NCI-H128 (cell line): ENCODE results near the gene EMP1.

Source experiments
- DNase-seq: peaks from one replicate; lab custom pipeline; 2025; ENCODE audit not compliant: unreplicated experiment; lab: John Stamatoyannopoulos, UW

The EMP1 gene

GRCh38 chr12:13171921-13172859 is 24.3 kb upstream of the EMP1 start:
- no peak for DNase-seq

GRCh38 chr12:13173012-13173932 is 23.3 kb upstream of the EMP1 start:
- DNase-seq, result no peak

DNA sequence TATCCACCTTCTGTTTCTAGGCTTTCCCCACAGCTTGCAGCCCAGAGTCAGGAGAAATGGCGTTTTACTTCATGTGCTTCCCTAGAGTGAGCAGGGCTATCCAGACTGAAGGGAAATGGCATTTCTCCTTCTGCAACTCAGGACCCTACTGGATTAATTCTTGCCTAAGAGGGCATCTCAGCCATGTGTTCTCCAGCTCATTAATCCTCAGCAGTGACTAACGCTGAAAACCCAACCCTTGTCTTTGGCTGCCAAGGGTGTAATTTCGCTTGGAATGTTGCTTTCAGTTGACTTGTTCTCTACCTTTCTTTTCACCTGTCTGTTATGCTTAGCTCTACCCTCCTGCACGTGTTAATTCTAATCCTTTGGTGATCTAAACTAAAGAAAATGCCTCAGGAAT is 21.0 kb upstream of the EMP1 start:
- no peak for DNase-seq

DNA sequence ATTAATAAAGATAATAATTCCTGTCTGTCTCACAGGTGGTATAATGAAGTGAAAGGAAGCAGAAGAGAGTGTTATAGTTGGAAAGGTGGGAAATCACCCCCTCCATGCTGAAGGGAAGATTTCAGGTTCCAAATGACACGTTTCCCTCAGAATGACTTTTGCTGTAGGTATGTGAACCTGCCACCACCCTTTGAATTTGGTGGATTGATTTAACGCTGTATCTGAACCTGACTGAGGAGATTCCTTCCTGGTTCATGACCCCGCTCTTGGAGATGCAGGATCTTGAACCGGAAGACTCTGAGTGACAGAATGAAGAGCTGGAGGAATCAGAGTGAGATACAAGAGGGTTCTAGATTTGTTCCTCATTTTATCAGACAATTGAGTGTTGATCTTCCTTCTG is 20.3 kb upstream of the EMP1 start:
- no peak for DNase-seq

GRCh38 chr12:13177373-13177772 is 19.2 kb upstream of the EMP1 start:
- no peak for DNase-seq

DNA sequence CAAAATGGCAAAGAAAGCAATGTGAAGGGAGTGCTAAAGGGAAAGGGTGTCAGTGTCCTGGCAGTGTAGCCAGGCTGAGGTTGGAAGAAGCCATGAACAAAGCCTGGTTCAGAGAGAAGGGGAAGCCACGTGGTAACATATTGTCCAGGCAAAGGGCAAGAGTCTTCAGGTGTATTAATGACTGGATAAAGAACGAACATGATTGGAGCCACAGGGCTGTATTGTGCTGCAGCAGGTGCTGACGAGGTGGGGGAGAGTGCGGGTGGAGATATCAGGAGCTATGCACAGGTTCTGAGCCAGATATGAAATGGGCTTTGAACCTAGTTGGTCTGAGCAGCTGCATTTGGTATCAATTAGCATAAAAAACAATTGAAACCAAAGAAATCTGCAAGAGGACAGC is 18.6 kb upstream of the EMP1 start:
- DNase-seq, result no peak

DNA sequence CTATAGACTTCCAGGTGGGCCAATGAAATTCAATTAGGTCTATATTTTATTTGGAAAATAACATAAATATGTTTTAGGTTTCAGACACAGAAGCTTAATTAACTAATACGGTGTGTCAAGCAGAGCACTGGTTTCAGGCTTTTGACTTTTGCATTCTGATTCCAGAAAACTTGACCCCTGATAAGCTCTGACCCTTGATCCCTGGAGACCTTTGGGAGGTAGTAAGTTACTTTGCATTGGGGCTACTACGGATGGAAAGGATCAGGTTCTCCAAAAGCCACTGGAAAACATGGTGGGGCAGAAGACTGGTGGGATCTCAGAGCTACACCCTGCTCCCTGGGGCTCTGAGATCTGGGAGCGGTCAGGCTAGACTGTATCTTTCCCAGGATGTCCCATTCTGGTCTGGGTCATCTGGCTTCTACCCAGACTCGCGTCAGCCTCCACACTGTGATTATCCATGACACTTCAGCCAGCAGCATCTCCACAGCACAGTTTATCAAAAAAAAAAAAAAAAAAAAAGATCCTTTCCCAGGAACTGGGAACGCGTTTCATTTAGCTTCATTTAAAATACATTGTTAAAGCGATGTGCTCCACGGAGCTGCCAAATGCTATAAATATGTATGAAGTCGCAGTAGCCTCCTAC is 17.8 kb upstream of the EMP1 start:
- DNase-seq, result no peak

DNA sequence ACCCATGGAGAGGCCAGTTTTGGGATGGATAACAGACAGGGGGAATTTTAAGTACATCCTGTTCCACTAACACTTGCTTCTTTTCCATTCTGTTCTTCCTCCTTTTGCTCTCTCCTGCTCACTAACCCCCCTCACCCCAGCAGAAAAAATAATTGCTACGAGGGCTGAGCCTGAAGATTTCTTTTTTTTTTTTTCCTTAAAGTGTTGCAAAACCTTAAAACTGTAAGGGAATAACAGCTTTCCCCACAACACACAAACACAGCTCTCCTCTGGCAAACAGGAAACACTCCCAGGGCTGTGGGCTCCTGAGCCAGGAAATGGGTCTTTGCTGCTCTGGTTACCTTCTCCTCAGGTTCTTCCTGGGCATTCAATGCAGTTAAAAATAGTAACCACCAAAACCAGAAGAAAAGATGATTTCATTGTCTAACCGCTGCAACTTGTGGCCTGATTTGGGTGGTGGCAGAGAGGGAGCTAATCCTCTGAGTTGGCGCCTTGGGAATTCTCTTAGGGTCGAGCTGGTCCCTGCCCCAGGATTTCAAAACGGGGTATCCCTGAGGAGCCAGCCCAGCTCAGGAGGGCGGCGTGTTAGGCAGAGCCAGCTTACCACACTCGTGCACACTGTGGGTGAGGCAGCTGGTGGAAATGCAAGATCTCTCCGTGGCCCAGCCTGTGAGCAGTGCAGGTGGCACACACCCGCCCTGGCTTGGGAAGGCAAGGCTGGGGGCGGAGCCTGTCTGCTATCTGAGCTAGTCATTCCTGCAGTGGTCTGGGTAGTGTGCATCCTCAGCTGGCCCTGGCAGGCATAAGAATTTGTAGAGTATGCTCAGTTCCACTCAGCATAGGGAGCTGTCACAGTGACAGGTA is 17.1 kb upstream of the EMP1 start:
- no peak for DNase-seq

DNA sequence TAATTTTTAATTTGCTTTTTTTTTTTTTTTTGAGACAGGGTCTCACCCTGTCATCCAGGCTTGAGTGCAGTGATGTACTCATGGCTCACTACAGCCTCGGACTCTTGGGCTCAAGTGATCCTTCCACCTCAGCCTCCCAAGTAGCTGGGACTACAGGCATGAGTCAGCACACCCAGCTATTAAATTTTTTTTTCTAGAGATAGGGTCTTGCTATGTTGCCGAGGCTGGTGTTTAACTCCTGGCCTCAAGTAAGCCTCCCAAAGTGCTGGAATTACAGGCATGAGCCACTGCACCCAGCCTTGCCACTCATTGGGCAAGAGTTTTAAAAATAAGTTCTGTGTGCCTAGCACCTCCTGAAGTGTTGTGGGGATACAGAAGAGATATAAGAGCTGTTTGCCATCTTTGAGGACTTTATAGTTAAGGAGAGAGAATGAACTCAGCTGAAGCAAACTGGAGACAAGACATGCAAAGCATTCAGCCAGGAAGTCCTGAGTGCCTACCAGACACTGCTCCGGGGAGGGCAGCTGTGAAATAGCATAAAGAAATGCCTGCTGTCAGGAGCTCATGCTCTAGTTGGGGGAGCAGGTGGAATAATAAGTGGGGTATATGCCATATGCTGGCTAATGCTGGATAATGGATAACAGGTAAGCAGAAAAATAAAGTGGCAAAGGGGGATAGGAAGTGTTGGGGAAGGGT is 15.0 kb upstream of the EMP1 start:
- DNase-seq, result no peak

GRCh38 chr12:13182881-13183280 is 13.6 kb upstream of the EMP1 start:
- no peak for DNase-seq

- DNase-seq, result no peak
Measured at GRCh38 chr12:13183620-13184019, 12.9 kb upstream of the EMP1 start.

GRCh38 chr12:13186302-13186701 is 10.2 kb upstream of the EMP1 start:
- no peak for DNase-seq

DNA sequence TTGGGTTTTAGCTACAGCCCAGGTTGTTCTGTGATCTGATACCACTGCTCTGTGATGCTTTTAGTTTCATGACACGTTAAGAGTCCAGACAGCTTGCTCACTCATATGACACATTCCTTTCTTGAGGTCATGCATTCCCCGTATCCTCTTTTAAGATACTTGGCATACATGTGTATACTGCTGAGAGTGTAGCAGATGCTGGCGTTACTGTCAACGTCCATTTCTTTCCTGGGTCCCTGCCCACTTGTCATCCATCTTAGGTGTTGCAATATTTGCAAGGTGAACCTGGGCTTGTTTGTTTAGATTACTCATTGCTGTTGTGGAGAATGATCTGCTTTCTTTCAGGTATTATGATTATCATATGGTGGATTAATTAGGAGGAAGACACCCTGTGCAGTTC is 9.1 kb upstream of the EMP1 start:
- DNase-seq, result no peak

- no peak for DNase-seq
Measured at GRCh38 chr12:13189264-13189663, 7.3 kb upstream of the EMP1 start.

GRCh38 chr12:13190275-13190674 is 6.3 kb upstream of the EMP1 start:
- no peak for DNase-seq

- DNase-seq, result no peak
Measured at GRCh38 chr12:13192719-13193118, 3.8 kb upstream of the EMP1 start.

- no peak for DNase-seq
Measured at GRCh38 chr12:13193505-13194231, 2.9 kb upstream of the EMP1 start.

- no peak for DNase-seq
Measured at GRCh38 chr12:13194401-13195110, 2.0 kb upstream of the EMP1 start.

DNA sequence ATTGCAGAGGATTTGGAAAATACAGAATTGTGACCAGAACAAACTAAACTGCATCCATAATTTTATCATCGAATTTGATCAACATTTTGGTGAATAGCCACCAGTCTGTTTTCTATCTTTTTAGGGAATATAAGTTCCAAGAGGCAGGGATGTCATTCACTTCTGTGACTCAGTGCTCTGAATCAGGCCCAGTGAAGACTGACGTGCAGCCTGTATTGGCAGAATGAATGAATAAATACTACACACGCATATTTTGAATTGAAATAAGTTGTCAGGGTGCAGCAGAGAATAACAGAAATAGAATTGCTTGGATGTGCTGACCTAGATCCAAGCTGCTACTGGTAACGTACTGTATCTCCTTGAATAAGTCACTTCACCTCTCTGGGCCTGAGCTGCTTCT is 1.3 kb upstream of the EMP1 start:
- no peak for DNase-seq
